Gastrocnemius medialis (tissue), 4 donors: ENCODE results near the gene CD63. TPM values are rescaled to one million over a fixed set of nuclear protein-coding genes. Genes with fewer than 3 reads are reported as not detected.

Experiments
- ATAC-seq, 2 donors: fragments of 150-250 bp; one replicate each; pipeline ENCODE4 v1.9.1; 2016
- DNase-seq, 2 donors: peaks; one replicate each; pipeline ENCODE4 v3.0.0-alpha.2; 2019
- H3K27ac ChIP-seq, 4 donors: fragments of 200-600 bp; sonication (generic); 1 replicate in 1 of 4; 2 replicates in 3 of 4; pipeline ENCODE4 v1.5.1; 2016 to 2018; ENCODE audit warnings: mild to moderate bottlenecking in 2 of 4, moderate library complexity in 1 of 4
- H3K27me3 ChIP-seq, 3 donors: fragments of 200-600 bp; sonication (generic) in 2 of 3; 1 replicate in 1 of 3; 2 replicates in 2 of 3; pipeline versions ENCODE4 v1.5.1 to v1.6.0; 2016 to 2019; ENCODE audit warnings: mild to moderate bottlenecking in 1 of 3, moderate library complexity in 1 of 3
- H3K36me3 ChIP-seq, 2 donors: fragments of 200-600 bp; sonication (generic) in 1 of 2; one replicate each; pipeline ENCODE4 v1.5.1; 2017 to 2018
- H3K4me1 ChIP-seq, 2 donors: fragments of 200-600 bp; sonication (generic) in 1 of 2; one replicate each; pipeline ENCODE4 v1.5.1; 2016 to 2017; ENCODE audit warnings: mild to moderate bottlenecking in 2 of 2
- H3K4me3 ChIP-seq, 4 donors: fragments of 200-600 bp; sonication (generic) in 3 of 4; 1 replicate in 1 of 4; 2 replicates in 3 of 4; pipeline ENCODE4 v1.5.1; 2016 to 2019; ENCODE audit warnings: mild to moderate bottlenecking in 2 of 4
- H3K9me3 ChIP-seq, 3 donors: fragments of 200-600 bp; sonication (generic) in 2 of 3; 1 replicate in 1 of 3; 2 replicates in 2 of 3; pipeline ENCODE4 v1.5.1; 2016 to 2019
- POLR2A ChIP-seq, 2 donors: fragments of 450-650 bp; IDR thresholded peaks; one replicate each; pipeline ENCODE4 v1.6.1; 2017; ENCODE audit warnings: antibody characterized with exemption in 2 of 2, mild to moderate bottlenecking in 2 of 2, moderate library complexity in 2 of 2
- in situ Hi-C, 4 donors: fragments of 200-750 bp; cut with MboI; loops; one replicate each; pipeline versions ENCODE4 v1.15.0 to v1.8.0; 2017; ENCODE audit warnings: low sequenced_read_pairs in 4 of 4
- intact Hi-C: fragments of 100-400 bp; cut with DNase I; formaldehyde crosslinking; loops from one replicate; pipeline ENCODE4 v1.15.1; 2023; ENCODE audit warnings: low total_unique reads
- total RNA-seq, 4 donors: library from RNA; depleted of rRNA; stranded (reverse); fragments of >200 nt; gene quantifications; one replicate each; pipeline versions ENCODE4 v1.1.0 to v1.2.3, GENCODE V29; 2016
- TF ChIP-seq, protein P1 (sequence below), 5 experiments: fragments of 450-650 bp in 3 of 5; fragments of 200-600 bp in 2 of 5; sonication (generic) in 2 of 5; IDR thresholded peaks in 4 of 5; conservative IDR thresholded peaks in 1 of 5; 1 replicate in 4 of 5; 2 replicates in 1 of 5; pipeline ENCODE4 v1.5.1; 2016 to 2019; ENCODE audit warnings: antibody characterized with exemption in 5 of 5, mild to moderate bottlenecking in 3 of 5, moderate library complexity in 3 of 5

Gene CD63
- total RNA-seq, 4 donors from 2014 or later: 423 to 1,107 (median 634) TPM

DNA sequence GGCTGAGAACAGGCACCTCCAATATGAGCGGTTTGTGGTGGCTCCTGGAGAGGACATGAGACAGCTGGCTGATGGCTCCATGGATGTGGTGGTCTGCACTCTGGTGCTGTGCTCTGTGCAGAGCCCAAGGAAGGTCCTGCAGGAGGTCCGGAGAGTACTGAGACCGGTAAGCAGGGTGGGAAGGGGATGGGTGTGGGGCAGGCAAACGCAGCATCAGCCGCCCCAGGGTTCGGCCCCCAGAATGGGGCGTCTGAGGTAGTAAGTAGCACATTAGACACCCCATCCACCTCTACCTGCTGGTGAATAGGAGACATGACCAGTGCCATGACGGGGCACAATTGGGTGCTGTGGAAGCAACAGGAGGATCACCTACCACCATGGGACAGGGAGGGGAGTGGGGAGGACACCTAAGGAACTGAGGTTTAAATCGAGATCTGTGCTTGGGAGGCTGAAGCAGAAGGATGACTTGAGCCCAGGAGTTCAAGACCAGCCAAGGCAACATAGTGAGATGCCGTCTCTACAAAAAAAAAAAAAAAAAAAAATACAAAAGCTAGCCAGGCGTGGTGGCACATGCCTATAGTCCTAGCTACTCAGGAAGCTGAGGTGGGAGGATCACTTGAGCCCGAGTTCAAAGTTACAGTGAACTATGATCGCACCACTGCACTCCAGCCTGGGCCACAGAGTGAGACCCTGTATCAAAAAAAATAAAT is 46.6 kb downstream of the CD63 start:
- in situ Hi-C loops: loop anchor here in 1 of 4 donors (5.0 kb wide), 1 partner anchor 40 kb away; the partner anchor contains the start of gene RDH5
- Histone ChIP-seq H3K9me3 (no peaks in the 10 kb centered on the region), H3K27me3 (no peaks in the 10 kb centered on the region), H3K27ac (peak overlapping the region; percentile 68 to 87 (median 80)), H3K4me3 (peak overlapping the region; percentile 33 to 56 (median 40)), H3K4me1 (peaks cover 7 to 17% of the 10 kb centered on the region in 2 donors), H3K36me3 (peaks cover 0 to 20% of the 10 kb centered on the region in 2 donors)
- ATAC-seq (peak in 1 of 2 donors; percentile 4), DNase-seq (no peak)
- intact Hi-C loops: loop anchor here (2.0 kb wide), 1 partner anchor 19 kb away; no protein-coding TSS in a partner anchor
- no peak for TF ChIP-seq POLR2A (IDR thresholded peaks at IDR 0.05)
- TF ChIP-seq, protein P1, sequence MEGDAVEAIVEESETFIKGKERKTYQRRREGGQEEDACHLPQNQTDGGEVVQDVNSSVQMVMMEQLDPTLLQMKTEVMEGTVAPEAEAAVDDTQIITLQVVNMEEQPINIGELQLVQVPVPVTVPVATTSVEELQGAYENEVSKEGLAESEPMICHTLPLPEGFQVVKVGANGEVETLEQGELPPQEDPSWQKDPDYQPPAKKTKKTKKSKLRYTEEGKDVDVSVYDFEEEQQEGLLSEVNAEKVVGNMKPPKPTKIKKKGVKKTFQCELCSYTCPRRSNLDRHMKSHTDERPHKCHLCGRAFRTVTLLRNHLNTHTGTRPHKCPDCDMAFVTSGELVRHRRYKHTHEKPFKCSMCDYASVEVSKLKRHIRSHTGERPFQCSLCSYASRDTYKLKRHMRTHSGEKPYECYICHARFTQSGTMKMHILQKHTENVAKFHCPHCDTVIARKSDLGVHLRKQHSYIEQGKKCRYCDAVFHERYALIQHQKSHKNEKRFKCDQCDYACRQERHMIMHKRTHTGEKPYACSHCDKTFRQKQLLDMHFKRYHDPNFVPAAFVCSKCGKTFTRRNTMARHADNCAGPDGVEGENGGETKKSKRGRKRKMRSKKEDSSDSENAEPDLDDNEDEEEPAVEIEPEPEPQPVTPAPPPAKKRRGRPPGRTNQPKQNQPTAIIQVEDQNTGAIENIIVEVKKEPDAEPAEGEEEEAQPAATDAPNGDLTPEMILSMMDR (IDR thresholded peaks at IDR 0.05 in 4 of 5, conservative IDR thresholded peaks at IDR 0.05 in 1 of 5): no peak

DNA sequence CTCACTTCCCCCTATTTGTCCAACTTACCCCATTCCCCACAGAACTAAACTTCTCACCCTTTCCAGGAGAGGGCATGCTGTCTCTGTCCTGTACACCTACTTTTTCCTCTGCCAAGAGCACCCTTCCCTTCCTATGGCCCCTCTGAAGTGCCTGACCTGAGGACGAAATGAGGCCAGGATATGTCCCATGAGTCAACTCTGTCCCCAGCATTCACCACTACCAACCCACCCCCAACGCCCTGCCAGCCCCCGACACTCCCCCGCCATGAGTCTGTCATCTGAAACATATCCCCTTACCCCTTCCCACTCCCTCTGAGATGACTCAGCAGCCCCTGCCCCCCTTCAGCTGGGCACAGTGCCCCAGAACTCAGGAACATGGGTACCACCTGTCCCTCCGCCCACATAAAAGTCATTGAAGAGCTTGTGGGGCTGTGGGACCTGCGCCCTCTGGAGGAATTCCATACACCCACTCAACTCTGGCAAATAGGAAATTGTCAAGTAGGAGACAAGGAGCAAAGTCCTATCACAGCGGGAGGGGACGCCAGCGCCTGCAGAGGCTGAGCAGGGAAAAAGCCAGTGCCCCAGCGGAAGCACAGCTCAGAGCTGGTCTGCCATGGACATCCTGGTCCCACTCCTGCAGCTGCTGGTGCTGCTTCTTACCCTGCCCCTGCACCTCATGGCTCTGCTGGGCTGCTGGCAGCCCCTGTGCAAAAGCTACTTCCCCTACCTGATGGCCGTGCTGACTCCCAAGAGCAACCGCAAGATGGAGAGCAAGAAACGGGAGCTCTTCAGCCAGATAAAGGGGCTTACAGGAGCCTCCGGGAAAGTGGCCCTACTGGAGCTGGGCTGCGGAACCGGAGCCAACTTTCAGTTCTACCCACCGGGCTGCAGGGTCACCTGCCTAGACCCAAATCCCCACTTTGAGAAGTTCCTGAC is 47.4 kb downstream of the CD63 start:
- H3K27ac ChIP-seq: peak overlapping the region; percentile 68 to 87 (median 80)
- intact Hi-C loops (loop anchor here (1.0 to 2.0 kb wide), 2 partner anchors 19 to 40 kb away; no protein-coding TSS in a partner anchor), in situ Hi-C loops (loop anchor here in 1 of 4 donors (5.0 kb wide), 1 partner anchor 41 kb away; the partner anchor contains the start of gene RDH5)
- DNase-seq (peak; percentile 63 to 85), ATAC-seq (peak; percentile 93 to 94)
- TF ChIP-seq, protein P1 (IDR thresholded peaks at IDR 0.05 in 4 of 5, conservative IDR thresholded peaks at IDR 0.05 in 1 of 5): peak; percentile 21 to 57 (median 53)
- peak in 1 of 2 donors; percentile 39 for TF ChIP-seq POLR2A (IDR thresholded peaks at IDR 0.05)
- peaks cover 7 to 17% of the 10 kb centered on the region in 2 donors for H3K4me1 ChIP-seq
- no peaks in the 10 kb centered on the region for H3K9me3 ChIP-seq
- H3K27me3 ChIP-seq: no peaks in the 10 kb centered on the region
- H3K36me3 ChIP-seq: peaks cover 0 to 14% of the 10 kb centered on the region in 2 donors
- peak overlapping the region; percentile 33 to 56 (median 40) for H3K4me3 ChIP-seq

DNA sequence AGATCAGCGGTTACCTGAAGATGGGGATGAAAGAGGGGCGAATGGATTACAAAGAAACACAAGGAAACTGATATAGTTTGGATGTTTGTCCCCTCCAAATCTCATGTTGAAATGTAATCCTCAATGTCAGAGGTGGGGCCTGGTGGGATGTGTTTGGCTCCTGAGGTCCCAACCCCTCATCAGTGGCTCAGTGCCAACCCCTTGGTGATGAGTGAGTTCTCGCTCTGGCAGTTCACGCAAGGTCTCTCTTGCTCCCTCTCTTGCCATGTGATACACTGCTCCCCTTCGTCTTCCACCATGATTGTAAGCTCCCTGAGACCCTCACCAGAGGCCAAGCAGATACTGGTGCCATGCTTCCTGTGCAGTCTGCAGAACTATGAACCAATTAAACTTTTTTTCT is 49.1 kb downstream of the CD63 start:
- no peaks in the 10 kb centered on the region for H3K9me3 ChIP-seq
- H3K4me3 ChIP-seq: no peak overlapping the region
- DNase-seq: peak in 1 of 2 donors; percentile 15
- H3K4me1 ChIP-seq: peaks cover 7 to 17% of the 10 kb centered on the region in 2 donors
- no peak for ATAC-seq
- TF ChIP-seq POLR2A (IDR thresholded peaks at IDR 0.05): no peak
- TF ChIP-seq, protein P1 (IDR thresholded peaks at IDR 0.05 in 4 of 5, conservative IDR thresholded peaks at IDR 0.05 in 1 of 5): no peak
- H3K27ac ChIP-seq: no peak overlapping the region
- intact Hi-C loops: no loop called here
- H3K27me3 ChIP-seq: no peaks in the 10 kb centered on the region
- in situ Hi-C loops: loop anchor here in 3 of 4 donors (5.0 to 10.0 kb wide), 3 partner anchors 38 to 45 kb away; partner anchors contain the start of genes RDH5 (in 2 of the 3), BLOC1S1 (in 1 of the 3) and CD63 (in 1 of the 3)
- H3K36me3 ChIP-seq: no peaks in the 10 kb centered on the region

DNA sequence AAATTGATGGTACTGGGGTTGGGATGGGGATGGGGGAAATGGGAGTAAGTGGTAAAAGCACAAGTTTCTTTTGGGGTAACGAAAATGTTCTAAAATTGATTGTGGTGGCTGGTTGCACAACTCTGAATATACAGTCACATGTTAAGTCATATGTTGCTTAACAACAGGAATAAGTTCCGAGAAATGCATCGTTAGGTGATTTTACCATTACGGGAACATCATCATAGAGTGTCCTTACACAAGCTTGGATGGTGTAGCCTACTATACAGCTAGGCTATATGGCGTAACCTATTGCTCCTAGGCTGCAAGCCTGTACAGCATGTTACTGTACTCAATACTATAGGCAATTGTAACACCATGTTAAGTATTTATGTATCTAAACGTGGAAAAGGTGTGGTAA is 52.1 kb downstream of the CD63 start:
- ATAC-seq: no peak
- in situ Hi-C loops: loop anchor here in 2 of 4 donors (5.0 to 10.0 kb wide), 2 partner anchors 41 to 48 kb away; partner anchors contain the start of genes BLOC1S1 (in 1 of the 2), CD63 (in 1 of the 2) and RDH5 (in 1 of the 2)
- Histone ChIP-seq H3K27ac (no peak overlapping the region), H3K4me1 (peaks cover 5 to 9% of the 10 kb centered on the region in 2 donors), H3K27me3 (no peaks in the 10 kb centered on the region), H3K9me3 (no peaks in the 10 kb centered on the region), H3K4me3 (no peak overlapping the region), H3K36me3 (no peaks in the 10 kb centered on the region)
- no peak for DNase-seq
- TF ChIP-seq, protein P1 (IDR thresholded peaks at IDR 0.05 in 4 of 5, conservative IDR thresholded peaks at IDR 0.05 in 1 of 5): no peak
- no peak for TF ChIP-seq POLR2A (IDR thresholded peaks at IDR 0.05)
- intact Hi-C loops: no loop called here
